NB4 (cell line): ENCODE results near the gene GPR132.

Experiments
- CTCF ChIP-seq: IDR thresholded peaks from one replicate; pipeline ENCODE4 v1.5.1; 2012; ENCODE audit warnings: low read depth, low read length
- POLR2A ChIP-seq: IDR thresholded peaks from 2 replicates; pipeline ENCODE4 v1.6.1; 2011; ENCODE audit warnings: mild to moderate bottlenecking; ENCODE audit not compliant: insufficient read length; ENCODE audit errors: extremely low read depth

DNA sequence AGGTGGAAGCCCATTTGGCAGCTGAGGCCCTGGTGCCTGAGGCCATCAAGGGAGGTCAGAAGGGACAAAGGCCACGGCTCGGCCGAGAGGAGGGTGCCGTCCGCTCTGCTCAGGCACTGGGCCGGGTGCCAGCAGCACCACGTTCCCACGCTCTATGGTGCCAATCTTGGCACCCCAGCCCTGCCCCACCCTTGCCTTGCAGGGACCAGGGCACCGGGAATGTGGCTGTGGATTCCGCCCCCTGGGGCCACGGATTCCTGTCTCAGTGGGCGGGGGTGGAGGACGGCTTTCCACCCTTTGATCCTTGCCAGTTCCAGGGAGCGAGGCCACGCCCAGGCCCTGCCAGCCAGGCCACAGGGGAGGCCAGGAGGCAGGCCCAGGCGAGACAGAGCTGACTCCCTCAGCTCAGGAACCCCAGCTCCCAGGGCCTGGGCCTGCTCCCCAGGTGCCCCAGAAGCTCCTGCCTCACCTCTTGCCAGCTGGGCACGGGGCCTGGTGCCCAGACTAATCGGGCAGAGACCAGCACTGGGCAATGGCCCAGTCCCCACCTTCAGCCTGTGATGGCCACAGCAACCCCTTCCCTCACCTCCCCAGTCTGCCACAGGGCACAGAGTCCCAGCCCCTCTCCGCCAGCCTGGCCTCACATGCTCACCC is 26.4 kb upstream of the GPR132 start:
- TF ChIP-seq CTCF: no peak
- no peak for TF ChIP-seq POLR2A
